Adrenal gland (tissue), 12 donors: ENCODE measurements around the gene PTGFRN. TPM values are rescaled to one million over a fixed set of nuclear protein-coding genes. Genes with fewer than 3 reads are reported as not detected.

Source experiments
- DNase-seq, 7 donors: peaks; one replicate each; pipeline ENCODE4 v3.0.0-alpha.2; 2019 to 2020
- H3K27ac ChIP-seq, 5 donors: fragments of 200-600 bp; sonication (generic) in 4 of 5; 1 replicate in 3 of 5; 2 replicates in 2 of 5; pipeline versions ENCODE4 v1.5.1 to v1.8.0; 2016 to 2020; ENCODE audit warnings: mild to moderate bottlenecking in 1 of 5
- H3K27me3 ChIP-seq: fragments of 200-600 bp; 2 replicates; pipeline ENCODE4 v1.8.0; 2021
- H3K36me3 ChIP-seq, 2 donors: fragments of 200-600 bp; replicated peaks in 1 of 2; 1 replicate in 1 of 2; 2 replicates in 1 of 2; pipeline versions ENCODE4 v1.5.1 to v1.8.0; 2018 to 2022
- H3K4me1 ChIP-seq, 2 donors: fragments of 200-600 bp; replicated peaks in 1 of 2; 1 replicate in 1 of 2; 2 replicates in 1 of 2; pipeline versions ENCODE4 v1.5.1 to v1.8.0; 2018 to 2021
- H3K4me3 ChIP-seq, 4 donors: fragments of 200-600 bp; sonication (generic) in 3 of 4; one replicate each; pipeline ENCODE4 v1.5.1; 2016 to 2018
- H3K9me3 ChIP-seq, 3 donors: fragments of 200-600 bp; sonication (generic) in 1 of 3; replicated peaks in 1 of 3; 1 replicate in 2 of 3; 2 replicates in 1 of 3; pipeline versions ENCODE4 v1.5.1 to v1.8.0; 2016 to 2021
- POLR2A ChIP-seq, 2 donors: fragments of 450-650 bp; IDR thresholded peaks; one replicate each; pipeline ENCODE4 v1.6.1; 2017; ENCODE audit warnings: antibody characterized with exemption in 2 of 2, mild to moderate bottlenecking in 2 of 2, moderate library complexity in 1 of 2
- WGBS, 4 donors: extraction: QIAGEN DNeasy Blood & Tissue Kit in 2 of 4; methylation state at CpG; one replicate each; pipeline versions ENCODE4 v1.1.5 to v1.1.7; 2013 to 2017; 5-methylcytosine and 5-hydroxymethylcytosine counted together
- intact Hi-C, 2 donors: fragments of 100-400 bp; cut with DNase I; formaldehyde crosslinking; loops; one replicate each; pipeline versions ENCODE4 v1.14.1 to v1.15.0; 2022 to 2023
- polyA plus RNA-seq, 3 donors: library from polyadenylated mRNA; stranded (reverse); fragments of 200-250 nt in 2 of 3; fragments of 350-450 nt in 1 of 3; fragmentation: Illumina TruSeq in 1 of 3; extraction: RNeasy Lipid Tissue Mini Kit (QIAGEN cat#74804) in 1 of 3; gene quantifications; one replicate each; pipeline ENCODE4 v1.2.3, GENCODE V29; 2013 to 2014
- total RNA-seq, 9 donors: library from RNA; depleted of rRNA in 4 of 9; stranded (reverse); fragments of >200 nt in 4 of 9; fragments of 120-200 nt in 1 of 9; fragmentation: NEBNext Ultra II Directional in 1 of 9; extraction: Animal tissue kit (Norgen Biotek cat#: 25700) in 1 of 9; gene quantifications; one replicate each; pipeline versions ENCODE4 v1.1.0 to v1.2.4, GENCODE V29; 2013 to 2023
- TF ChIP-seq, protein P1 (sequence below), 6 experiments: fragments of 450-650 bp in 4 of 6; fragments of 200-600 bp in 2 of 6; sonication (generic) in 1 of 6; IDR thresholded peaks; 1 replicate in 5 of 6; 2 replicates in 1 of 6; pipeline versions ENCODE4 v1.5.1 to v1.8.0; 2016 to 2021; ENCODE audit warnings: antibody characterized with exemption in 6 of 6, mild to moderate bottlenecking in 2 of 6, moderate library complexity in 1 of 6
- donor health status: healthy with polysubstance abuse.
- donor health status: Bipolar disorder and iron deficiency.
- donor health status: DM: yes; HTN: yes; CAD: no.
- donor health status: DM: no; HTN: no; CAD: no.
- donor health status: DM: no; HTN: no; CAD: no.
- donor health status: DM: yes; HTN: yes; CAD: no.

Gene PTGFRN
- total and polyA plus RNA-seq, 12 donors, result 63.3 to 173 (median 67.4) TPM

GRCh38 chr1:117032266-117032665 is 122.5 kb downstream of the PTGFRN start:
- H3K27me3 ChIP-seq, result no peaks in the 10 kb centered on the region
- intact Hi-C loops, result no loop called here
- DNase-seq, result no peak

GRCh38 chr1:117032681-117033539 is 123.2 kb downstream of the PTGFRN start:
- no peaks in the 10 kb centered on the region for H3K27me3 ChIP-seq
- TF ChIP-seq, protein P1, sequence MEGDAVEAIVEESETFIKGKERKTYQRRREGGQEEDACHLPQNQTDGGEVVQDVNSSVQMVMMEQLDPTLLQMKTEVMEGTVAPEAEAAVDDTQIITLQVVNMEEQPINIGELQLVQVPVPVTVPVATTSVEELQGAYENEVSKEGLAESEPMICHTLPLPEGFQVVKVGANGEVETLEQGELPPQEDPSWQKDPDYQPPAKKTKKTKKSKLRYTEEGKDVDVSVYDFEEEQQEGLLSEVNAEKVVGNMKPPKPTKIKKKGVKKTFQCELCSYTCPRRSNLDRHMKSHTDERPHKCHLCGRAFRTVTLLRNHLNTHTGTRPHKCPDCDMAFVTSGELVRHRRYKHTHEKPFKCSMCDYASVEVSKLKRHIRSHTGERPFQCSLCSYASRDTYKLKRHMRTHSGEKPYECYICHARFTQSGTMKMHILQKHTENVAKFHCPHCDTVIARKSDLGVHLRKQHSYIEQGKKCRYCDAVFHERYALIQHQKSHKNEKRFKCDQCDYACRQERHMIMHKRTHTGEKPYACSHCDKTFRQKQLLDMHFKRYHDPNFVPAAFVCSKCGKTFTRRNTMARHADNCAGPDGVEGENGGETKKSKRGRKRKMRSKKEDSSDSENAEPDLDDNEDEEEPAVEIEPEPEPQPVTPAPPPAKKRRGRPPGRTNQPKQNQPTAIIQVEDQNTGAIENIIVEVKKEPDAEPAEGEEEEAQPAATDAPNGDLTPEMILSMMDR (IDR thresholded peaks at IDR 0.05), result no peak
- no peak for TF ChIP-seq POLR2A (IDR thresholded peaks at IDR 0.05)
- no peak overlapping the region for H3K4me3 ChIP-seq
- no peaks in the 10 kb centered on the region for H3K36me3 ChIP-seq
- H3K4me1 ChIP-seq, result no peaks in the 10 kb centered on the region
- intact Hi-C loops, result no loop called here
- WGBS, 4 donors, result 76 to 87% (median 83%) methylated on average over 11 of the region's 11 CpGs
- no peak overlapping the region for H3K27ac ChIP-seq
- H3K9me3 ChIP-seq, result no peaks in the 10 kb centered on the region
- DNase-seq, result no peak

More at GRCh38 chr1:117032266-117032665, 122.5 kb downstream of the PTGFRN start:
- Histone ChIP-seq H3K36me3 (no peaks in the 10 kb centered on the region), H3K27ac (no peak overlapping the region), H3K9me3 (no peaks in the 10 kb centered on the region), H3K4me1 (no peaks in the 10 kb centered on the region), H3K4me3 (no peak overlapping the region)
- WGBS, 4 donors, result 81 to 93% (median 88%) methylated on average over 3 of the region's 3 CpGs
- TF ChIP-seq, protein P1 (IDR thresholded peaks at IDR 0.05), result no peak
- TF ChIP-seq POLR2A (IDR thresholded peaks at IDR 0.05), result no peak

DNA sequence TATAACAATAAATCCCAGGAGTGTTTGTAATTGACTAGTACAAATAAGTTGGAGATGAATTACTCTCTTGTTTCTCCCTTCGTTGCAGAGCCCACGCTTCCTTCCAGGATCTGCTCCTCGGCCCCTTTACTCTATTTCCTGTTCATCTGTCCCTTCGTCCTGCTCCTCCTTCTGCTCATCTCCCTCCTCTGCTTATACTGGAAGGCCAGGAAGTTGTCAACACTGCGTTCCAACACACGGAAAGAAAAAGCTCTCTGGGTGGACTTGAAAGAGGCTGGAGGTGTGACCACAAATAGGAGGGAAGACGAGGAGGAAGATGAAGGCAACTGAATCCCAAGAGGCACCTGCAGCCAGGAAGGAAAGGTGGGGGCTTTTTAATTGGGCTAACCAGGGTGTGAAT is 124.1 kb downstream of the PTGFRN start:
- Histone ChIP-seq H3K9me3 (no peaks in the 10 kb centered on the region), H3K27me3 (no peaks in the 10 kb centered on the region), H3K36me3 (no peaks in the 10 kb centered on the region), H3K4me3 (no peak overlapping the region), H3K4me1 (no peaks in the 10 kb centered on the region), H3K27ac (no peak overlapping the region)
- TF ChIP-seq, protein P1 (IDR thresholded peaks at IDR 0.05), result no peak
- intact Hi-C loops, result no loop called here
- WGBS, 4 donors, result 65 to 79% (median 75%) methylated on average over 7 of the region's 7 CpGs
- DNase-seq, result no peak

- no peak for DNase-seq
- 84 to 93% (median 88%) methylated on average over 7 of the region's 7 CpGs for WGBS, 4 donors
- H3K36me3 ChIP-seq, result no peaks in the 10 kb centered on the region
- no peaks in the 10 kb centered on the region for H3K4me1 ChIP-seq
- intact Hi-C loops, result no loop called here
- no peaks in the 10 kb centered on the region for H3K9me3 ChIP-seq
- H3K27ac ChIP-seq, result no peak overlapping the region
- no peak overlapping the region for H3K4me3 ChIP-seq
- TF ChIP-seq POLR2A (IDR thresholded peaks at IDR 0.05), result no peak
- TF ChIP-seq, protein P1 (IDR thresholded peaks at IDR 0.05), result no peak
- H3K27me3 ChIP-seq, result no peaks in the 10 kb centered on the region
These were observed 125.1 kb downstream of the PTGFRN start for GRCh38 chr1:117034791-117035290.
